Activated naive CD4-positive, alpha-beta T cell treated with anti-CD3 and anti-CD28 coated beads, Interleukin-2, amount 10 ng/mL, durations not matched to agents 5 hours and 36 hours (primary cell): ENCODE results near the gene S1PR2. TPM values are rescaled to one million over a fixed set of nuclear protein-coding genes. Genes with fewer than 3 reads are reported as not detected.

Source experiments
- microRNA-seq: library from miRNA; unstranded; fragments of <30 nt; microRNA quantifications from one replicate; pipeline ENCODE4 v1.2.0, GENCODE V29; 2022; ENCODE audit warnings: borderline microRNAs expressed, borderline replicate concordance
- total RNA-seq, 2 experiments: library from RNA; stranded (reverse); gene quantifications; one replicate each; pipeline ENCODE4 v1.2.3, GENCODE V29; 2021

Gene S1PR2, protein sequence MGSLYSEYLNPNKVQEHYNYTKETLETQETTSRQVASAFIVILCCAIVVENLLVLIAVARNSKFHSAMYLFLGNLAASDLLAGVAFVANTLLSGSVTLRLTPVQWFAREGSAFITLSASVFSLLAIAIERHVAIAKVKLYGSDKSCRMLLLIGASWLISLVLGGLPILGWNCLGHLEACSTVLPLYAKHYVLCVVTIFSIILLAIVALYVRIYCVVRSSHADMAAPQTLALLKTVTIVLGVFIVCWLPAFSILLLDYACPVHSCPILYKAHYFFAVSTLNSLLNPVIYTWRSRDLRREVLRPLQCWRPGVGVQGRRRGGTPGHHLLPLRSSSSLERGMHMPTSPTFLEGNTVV
- 1 to 10 TPM; 5.2 to 5.8 TPM for total RNA-seq

GRCh38 chr19:10230861-10231611, at the start of gene S1PR2:
Gene S1PR2, minus strand, starts transcription at chr19:10231331. Its CDS starts 6,426 bp downstream, at chr19:10224905.

DNA sequence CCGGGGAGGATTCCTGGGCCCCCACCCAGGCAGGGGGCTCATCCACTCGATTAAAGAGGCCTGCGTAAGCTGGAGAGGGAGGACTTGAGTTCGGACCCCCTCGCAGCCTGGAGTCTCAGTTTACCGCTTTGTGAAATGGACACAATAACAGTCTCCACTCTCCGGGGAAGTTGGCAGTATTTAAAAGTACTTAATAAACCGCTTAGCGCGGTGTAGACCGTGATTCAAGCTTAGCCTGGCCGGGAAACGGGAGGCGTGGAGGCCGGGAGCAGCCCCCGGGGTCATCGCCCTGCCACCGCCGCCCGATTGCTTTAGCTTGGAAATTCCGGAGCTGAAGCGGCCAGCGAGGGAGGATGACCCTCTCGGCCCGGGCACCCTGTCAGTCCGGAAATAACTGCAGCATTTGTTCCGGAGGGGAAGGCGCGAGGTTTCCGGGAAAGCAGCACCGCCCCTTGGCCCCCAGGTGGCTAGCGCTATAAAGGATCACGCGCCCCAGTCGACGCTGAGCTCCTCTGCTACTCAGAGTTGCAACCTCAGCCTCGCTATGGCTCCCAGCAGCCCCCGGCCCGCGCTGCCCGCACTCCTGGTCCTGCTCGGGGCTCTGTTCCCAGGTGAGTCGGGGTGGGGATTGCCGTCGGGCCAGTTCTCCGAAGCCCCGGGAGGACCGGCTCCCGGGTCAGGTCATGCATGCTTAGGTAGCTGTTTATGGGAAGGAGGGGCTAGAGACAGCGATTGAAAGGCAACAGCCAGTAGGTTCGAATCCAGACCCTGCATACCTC, 39.7 kb upstream of the S1PR2 start, which contains the start of gene ICAM1:
Gene ICAM1 (plus strand): TSS at position 505 of the 779 bp plus-strand sequence. CDS start 40 bp downstream, at position 545.

DNA sequence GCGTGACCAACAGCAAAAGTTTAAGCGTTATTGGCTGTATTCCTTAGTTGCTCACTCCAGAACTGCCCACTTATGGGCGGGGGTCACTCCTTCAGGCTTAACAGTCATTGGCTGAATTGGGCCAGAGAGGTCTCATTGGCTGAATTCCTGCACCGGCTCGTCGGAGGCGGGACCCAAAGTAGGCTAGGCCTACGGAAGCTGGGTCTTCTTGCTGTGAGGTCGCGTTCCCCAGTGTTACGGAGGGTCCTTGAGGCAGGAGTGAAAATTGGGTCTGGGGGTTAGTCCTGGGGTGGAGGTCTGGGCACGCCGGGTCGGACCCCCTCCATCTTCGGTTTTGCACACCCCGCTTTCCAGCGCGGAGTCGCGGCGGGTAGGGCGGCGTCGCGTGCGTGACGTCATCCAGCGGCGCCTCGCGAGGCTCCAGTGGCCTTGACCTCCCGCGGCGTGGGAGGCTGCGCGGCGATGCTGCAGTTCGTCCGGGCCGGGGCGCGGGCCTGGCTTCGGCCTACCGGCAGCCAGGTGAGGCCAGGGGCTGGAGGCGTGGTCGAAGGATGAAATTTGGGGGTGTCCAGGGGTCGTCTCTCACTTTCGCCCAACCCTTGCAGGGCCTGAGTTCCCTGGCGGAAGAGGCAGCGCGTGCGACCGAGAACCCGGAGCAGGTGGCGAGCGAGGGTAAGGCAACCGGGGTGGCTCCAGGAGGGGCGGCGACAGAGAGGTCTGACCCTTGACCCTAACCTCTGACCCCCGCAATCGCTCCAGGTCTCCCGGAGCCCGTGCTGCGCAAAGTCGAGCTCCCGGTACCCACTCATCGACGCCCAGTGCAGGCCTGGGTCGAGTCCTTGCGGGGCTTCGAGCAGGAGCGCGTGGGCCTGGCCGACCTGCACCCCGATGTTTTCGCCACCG, 20.9 kb upstream of the S1PR2 start, which contains the start of gene MRPL4:
Gene MRPL4 (plus strand): TSS at position 423 of the 903 bp plus-strand sequence. CDS start 40 bp downstream, at position 463.

GRCh38 chr19:10194500-10195198, 36.5 kb downstream of the S1PR2 start, which contains the start of gene DNMT1:
Gene DNMT1, minus strand, starts transcription at chr19:10194953. Its CDS starts 54 bp downstream, at chr19:10194899.

Small RNAs within 50 kb of the gene (microRNA-seq; reads per million reads assigned to microRNA genes)
- gene MIR4322, result not detected

Other genes with a start within 250 kb of the S1PR2 start
- gene COL5A3, start 220.8 kb downstream of the S1PR2 start, total RNA-seq, result under 1 TPM in 1 of 2 experiments, not detected in 1; 0.03 TPM
- gene RDH8, start 217.8 kb downstream of the S1PR2 start, total RNA-seq, result not detected
- 10 to 100 TPM; 68.9 to 71.2 TPM for gene SHFL, start 145.0 kb downstream of the S1PR2 start, total RNA-seq
- gene ANGPTL6, start 128.7 kb downstream of the S1PR2 start, total RNA-seq, result 1 to 10 TPM; 1.8 to 2.3 TPM
- gene PPAN, start 125.0 kb downstream of the S1PR2 start, total RNA-seq, result 10 to 100 TPM; 91.9 TPM
- gene P2RY11, start 119.6 kb downstream of the S1PR2 start, total RNA-seq, result 10 to 100 TPM; 38.7 to 40.5 TPM
- 100 to 1,000 TPM; 259 to 263 TPM for gene EIF3G, start 111.4 kb downstream of the S1PR2 start, total RNA-seq
- gene DNMT1, start 36.4 kb downstream of the S1PR2 start, total RNA-seq, result 100 to 1,000 TPM; 295 to 301 TPM
- gene MRPL4, start 20.9 kb upstream of the S1PR2 start, total RNA-seq, result 10 to 100 TPM; 49.3 to 53.4 TPM
- 10 to 100 TPM; 13.9 to 15.3 TPM for gene ICAM1, start 39.8 kb upstream of the S1PR2 start, total RNA-seq
- gene ICAM4, start 55.6 kb upstream of the S1PR2 start, total RNA-seq, result 1 to 10 TPM; 3.4 to 3.9 TPM
- under 1 TPM; 0.35 to 0.46 TPM for gene ICAM5, start 58.6 kb upstream of the S1PR2 start, total RNA-seq
- gene ZGLP1, start 78.5 kb upstream of the S1PR2 start, total RNA-seq, result 1 to 10 TPM; 1.4 to 1.6 TPM
- 1 to 10 TPM; 4.0 to 5.3 TPM for gene FDX2, start 84.7 kb upstream of the S1PR2 start, total RNA-seq
- gene RAVER1, start 102.2 kb upstream of the S1PR2 start, total RNA-seq, result 10 to 100 TPM; 63.4 to 67.4 TPM
- 100 to 1,000 TPM; 234 to 244 TPM for gene ICAM3, start 108.3 kb upstream of the S1PR2 start, total RNA-seq
- 100 to 1,000 TPM; 214 to 232 TPM for gene TYK2, start 149.2 kb upstream of the S1PR2 start, total RNA-seq
- 100 to 1,000 TPM; 208 to 225 TPM for gene CDC37, start 172.2 kb upstream of the S1PR2 start, total RNA-seq
- 10 to 100 TPM; 31.7 to 32.6 TPM for gene PDE4A, start 189.2 kb upstream of the S1PR2 start, total RNA-seq